Measurements from ENCODE around the gene GAD1.

DNA sequence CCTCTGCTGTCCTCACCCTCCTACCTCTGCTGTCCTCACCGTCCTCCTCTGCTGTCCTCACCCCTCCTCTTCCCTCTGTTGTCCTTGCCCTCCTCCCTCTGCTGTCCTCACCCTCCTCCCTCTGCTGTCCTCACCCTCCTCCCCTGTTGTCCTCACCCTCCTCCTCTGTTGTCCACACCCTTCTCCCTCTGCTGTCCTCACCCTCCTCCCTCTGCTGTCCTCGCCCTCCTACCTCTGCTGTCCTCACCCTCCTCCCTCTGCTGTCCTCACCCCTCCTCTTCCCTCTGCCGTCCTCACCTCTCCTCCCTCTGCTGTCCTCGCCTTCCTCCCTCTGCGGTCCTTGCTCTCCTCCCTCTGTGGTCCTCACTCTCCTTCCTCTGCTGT lies 11.8 kb downstream of the GAD1 start:
- TF ChIP-seq, protein P1, sequence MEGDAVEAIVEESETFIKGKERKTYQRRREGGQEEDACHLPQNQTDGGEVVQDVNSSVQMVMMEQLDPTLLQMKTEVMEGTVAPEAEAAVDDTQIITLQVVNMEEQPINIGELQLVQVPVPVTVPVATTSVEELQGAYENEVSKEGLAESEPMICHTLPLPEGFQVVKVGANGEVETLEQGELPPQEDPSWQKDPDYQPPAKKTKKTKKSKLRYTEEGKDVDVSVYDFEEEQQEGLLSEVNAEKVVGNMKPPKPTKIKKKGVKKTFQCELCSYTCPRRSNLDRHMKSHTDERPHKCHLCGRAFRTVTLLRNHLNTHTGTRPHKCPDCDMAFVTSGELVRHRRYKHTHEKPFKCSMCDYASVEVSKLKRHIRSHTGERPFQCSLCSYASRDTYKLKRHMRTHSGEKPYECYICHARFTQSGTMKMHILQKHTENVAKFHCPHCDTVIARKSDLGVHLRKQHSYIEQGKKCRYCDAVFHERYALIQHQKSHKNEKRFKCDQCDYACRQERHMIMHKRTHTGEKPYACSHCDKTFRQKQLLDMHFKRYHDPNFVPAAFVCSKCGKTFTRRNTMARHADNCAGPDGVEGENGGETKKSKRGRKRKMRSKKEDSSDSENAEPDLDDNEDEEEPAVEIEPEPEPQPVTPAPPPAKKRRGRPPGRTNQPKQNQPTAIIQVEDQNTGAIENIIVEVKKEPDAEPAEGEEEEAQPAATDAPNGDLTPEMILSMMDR (IDR thresholded peaks at IDR 0.05 in 4 of 5, conservative IDR thresholded peaks at IDR 0.05 in 1 of 5), result no peak
- no peak for TF ChIP-seq POLR2A (IDR thresholded peaks at IDR 0.05)
